HG02970 (cell line): Measurements from ENCODE around the gene FAM114A1.
"Not testable (repeated sequence)": the region's sequence is repeated elsewhere in the genome, so short reads cannot be mapped to it uniquely, and the experiment has no call there.

Source experiments
- ATAC-seq: cut with Tn5 transposase; IDR thresholded peaks from one replicate; pipeline ENCODE4 v1.9.1; 2021; ENCODE audit warnings: mild to moderate bottlenecking, moderate library complexity, moderate number of reproducible peaks; ENCODE audit not compliant: unreplicated experiment, low FRiP score

FAM114A1 gene

DNA sequence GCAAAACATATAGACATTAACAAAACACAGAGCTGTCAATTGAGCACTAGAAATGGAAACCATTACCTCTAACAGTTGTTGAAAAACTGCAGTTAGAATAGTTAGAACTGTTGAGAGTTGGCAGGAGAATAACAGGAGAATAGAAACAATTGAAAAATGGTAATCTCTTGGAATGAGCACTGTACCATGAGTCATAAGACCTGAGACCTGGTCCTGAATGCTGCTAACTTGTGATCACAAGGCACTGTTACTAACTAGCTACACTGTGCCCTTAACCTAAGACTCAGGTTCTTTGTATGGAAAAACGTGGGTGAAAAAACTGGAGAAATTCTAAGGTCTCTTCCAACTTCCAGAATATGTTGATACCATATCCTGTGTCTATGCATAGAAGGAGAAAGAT, 29.3 kb downstream of the FAM114A1 start:
- ATAC-seq, result no peak

DNA sequence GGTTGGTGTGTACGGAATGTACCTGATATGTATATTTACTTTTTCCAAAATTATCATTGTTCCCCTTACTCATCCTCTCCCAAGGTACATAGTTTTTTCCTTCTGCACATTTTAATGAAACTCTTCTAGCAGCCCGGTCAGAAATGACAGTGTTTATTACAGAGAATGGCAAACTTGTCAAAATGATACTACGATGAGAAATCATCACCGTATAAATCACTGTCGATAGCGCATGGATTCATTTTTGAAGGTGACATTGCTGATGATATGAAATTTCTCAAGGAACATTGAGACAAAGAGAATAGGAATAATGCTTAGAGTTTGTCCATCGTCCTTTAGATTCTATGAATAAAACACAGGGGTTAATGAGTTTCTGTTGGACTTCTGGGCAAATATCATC, 30.6 kb downstream of the FAM114A1 start:
- no peak for ATAC-seq

DNA sequence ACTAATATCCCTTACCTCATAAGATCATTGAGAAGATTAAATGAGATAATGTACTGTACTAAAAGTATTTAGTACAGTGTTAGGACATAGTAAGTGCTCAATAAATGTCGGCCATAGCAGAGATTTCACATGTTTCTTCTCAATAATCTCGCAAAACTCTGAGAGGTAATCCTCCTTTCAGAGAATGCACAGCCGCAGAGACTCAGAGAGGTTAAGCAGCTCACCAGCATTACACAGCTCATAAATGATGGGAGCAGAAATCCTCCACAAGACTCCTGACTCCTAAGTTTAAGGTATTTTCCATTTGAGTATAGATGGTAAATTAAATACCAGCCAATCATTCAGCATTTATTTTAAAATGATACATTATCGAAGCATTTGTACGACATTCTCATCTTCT, 34.6 kb downstream of the FAM114A1 start:
- no peak for ATAC-seq

DNA sequence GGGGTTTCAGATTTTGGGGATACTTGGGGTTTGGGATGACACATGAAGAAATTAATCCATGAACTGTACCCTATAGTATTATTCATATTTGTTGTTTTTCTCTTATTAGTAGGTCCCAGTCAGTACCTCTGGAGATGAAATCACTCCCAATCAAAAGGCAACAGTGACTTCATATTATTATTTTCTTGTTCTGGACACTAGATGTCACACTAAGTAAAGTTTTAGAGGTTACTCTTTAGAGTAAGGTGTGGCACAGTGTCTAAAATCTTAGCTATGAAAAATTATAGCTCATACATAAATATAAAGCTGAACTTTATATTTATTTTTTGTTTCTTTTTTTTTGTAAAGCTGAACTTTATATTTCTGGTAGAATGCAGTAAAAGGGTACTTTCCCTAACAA, 35.1 kb downstream of the FAM114A1 start:
- ATAC-seq, result no peak

DNA sequence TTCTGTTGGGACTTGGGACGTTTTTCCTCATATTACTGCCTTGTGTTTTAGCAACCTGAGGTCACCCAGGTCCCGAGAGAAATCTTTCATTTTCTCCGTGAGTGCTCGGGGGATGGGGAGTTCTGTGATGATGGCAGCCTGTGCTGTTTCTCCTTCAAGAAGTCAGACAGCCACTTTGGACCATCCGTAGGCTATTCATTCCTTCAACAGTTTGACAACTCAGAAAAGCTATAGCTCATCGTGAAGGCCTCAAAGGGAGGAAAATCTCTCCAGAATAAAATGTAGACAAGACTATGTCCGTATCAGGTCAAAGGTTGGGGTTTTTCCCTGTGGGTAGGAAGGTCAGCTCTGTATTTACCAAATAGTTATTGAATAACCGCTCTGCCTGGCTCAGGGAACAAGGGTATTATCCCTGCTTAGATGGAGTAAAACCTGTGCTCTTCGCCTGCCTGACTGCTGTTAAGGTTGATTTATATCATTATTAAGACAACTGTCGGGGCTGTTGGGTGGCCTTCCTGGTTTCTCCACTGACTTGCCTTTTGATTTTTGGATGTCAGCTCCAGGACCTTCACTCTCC, 36.6 kb downstream of the FAM114A1 start:
- no peak for ATAC-seq

DNA sequence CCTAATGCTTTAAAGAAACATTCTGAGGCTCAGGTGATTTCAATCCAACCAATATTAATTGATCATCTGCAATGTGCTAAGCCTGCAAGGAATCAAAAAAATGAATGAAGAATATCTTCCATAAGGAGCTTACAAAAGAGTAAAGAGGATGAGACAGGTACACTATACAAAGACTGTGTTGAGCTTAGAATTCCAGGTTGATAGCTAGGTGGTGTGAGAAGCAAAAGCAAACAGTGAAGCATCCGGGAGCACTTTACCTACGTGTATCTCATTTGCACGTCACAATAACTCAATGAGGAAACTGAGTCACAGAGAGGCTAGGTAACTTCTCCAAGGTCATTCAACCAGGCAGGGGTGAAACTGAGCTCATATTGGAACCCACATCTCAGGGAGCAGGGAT, 37.1 kb downstream of the FAM114A1 start:
- ATAC-seq, result no peak

DNA sequence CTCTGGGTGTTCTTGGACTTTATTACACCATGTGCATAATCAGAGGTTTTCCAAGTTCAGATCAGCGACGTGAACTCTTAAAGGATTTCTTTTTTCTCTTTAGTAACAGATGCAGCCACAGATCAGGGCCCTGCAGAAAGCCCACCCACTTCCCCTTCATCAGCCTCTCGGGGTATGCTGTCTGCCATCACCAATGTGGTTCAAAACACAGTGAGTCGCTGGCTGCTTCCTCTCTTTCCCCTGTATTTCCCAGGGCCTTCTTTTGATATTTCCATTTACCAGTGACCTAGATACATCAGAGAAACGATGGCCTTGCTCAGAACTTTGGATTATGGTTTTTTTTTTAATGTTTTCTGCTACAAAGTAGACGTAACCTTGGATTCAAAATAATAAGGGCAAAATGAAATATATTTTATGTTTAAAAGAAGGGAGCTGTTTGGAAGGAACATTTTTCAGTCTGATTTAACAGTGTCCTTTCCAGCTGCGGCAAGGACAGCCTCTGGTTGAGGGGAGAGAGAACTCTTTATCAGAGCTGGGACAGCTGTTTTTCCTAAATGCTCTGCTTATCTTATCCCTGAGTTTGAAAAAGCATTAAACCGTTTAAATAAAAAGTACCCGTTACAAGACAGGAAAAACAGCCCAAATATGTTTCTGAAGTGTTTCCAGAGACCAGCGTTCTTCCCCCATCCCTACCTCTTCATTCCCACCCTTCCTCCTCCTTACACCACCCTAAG, 38.2 kb downstream of the FAM114A1 start:
- no peak for ATAC-seq

DNA sequence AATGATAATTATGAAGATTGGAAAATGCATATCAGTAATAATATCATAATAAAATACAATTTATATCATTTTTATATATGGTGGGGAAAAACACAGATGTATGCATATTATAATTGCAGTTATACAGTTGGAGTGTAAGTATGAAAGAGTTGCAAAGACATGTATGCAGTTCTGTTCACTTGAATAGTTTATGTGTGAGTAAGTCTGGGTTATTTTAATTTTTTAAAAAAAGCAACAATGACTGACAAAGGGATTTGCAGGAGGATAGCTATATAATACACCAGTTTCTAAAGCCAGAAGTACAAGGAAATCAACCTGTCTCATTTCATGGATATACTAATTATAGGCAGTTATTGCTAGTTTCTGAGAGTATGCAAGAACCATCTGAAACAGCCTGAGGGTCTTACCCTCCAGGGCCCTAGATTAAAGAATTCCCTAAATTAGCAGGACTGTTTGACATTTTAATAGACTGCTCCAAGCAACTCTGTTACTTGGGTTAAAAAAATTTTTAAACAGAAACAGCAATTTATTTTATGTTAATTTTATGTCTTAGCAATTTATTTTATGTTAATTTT, 40.2 kb downstream of the FAM114A1 start:
- ATAC-seq, result no peak

DNA sequence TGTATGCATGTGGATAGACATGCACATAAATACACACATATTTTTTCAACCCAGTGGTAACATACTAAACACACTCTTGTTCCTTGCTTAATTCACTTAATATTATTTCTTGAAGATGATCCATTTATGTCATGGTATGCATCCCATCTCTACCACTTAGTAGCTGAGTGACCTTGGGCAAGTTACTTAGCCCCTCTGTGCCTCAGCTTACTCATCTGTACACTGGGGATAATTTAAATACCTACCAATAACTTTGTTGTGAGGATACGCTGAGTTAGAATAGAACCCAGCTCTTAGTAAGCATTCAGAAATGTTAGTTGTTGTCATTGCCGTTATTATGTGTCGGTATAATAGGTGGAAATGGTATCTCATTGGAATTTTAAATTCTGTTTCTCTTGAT, 41.4 kb downstream of the FAM114A1 start:
- no peak for ATAC-seq

DNA sequence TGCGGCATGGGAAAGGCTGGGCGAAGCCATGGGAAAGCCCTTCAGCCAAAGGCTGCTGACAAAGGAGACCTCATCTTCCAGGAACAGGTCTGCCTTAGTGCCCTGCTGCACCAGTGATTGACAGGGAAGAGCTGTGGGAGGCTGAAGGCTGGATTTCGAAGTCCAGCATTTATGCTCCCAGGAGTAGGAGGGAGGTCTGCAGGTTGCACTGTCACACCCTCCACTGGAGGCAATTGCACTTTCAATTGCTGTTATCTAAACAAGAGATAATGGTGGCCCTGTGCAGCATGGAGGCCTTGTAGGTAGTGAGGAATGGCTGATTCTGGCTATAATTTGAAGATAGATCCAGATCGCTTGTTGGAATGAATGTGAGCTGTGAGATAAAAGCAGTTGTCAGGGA, 43.7 kb downstream of the FAM114A1 start:
- no peak for ATAC-seq

DNA sequence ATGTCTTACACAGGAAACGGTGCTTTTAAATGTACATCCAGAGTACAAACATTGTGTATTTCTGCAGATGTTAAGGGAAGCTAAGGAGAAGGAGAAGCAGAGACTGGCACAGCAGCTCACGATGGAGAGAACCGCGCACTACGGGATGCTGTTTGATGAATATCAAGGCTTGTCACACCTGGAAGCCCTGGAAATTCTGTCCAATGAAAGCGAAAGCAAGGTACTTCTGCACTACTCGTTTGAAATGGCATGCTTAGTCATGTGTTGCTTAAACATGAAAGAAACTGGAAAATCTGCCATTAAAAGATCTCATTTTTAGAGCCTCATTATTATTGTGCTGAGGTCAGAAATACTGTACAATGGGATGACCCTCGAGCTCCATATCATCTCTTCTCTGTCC, 47.2 kb downstream of the FAM114A1 start:
- no peak for ATAC-seq

DNA sequence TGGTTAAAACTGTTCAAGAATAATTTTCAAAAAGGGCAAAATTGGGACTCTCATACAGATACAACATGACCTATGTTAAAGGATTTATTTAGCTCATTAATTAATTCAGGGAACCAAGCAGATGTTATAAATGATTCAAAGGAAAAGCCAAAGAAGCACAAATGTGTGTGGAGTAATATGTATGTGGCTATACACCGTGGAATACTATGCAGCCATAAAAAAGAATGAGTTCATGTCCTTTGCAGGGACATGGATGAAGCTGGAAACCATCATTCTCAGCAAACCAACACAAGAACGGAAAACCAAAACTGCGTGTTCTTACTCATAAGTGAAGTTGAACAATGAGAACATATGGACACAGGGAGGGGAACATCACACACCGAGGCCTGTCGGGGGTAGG, 48.7 kb downstream of the FAM114A1 start:
- ATAC-seq, result not testable (repeated sequence)

DNA sequence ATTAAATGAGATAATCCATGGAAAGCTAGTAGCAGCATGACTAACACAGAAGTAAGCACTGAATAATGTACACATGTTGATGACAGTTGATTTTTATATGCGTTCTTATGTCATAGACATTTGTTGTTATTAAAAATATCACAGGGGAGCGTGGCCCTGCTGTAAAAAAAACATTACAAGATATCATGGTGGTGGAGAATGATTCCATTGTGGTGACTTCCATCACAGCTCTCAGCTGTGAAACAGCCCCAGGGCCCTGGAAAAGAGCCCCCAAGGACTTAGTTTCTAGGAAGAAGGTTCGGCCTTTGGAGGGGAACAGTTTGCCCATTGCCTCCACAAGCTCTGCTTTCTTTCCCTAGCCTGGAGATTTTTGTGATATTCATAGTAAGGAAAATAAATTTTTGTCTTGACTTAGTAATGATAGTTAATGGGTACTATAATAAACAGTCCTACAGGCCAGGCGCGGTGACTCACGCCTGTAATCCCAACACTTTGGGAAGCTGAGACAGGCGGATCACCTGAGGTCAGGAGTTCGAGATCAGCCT, 49.9 kb downstream of the FAM114A1 start:
- no peak for ATAC-seq

DNA sequence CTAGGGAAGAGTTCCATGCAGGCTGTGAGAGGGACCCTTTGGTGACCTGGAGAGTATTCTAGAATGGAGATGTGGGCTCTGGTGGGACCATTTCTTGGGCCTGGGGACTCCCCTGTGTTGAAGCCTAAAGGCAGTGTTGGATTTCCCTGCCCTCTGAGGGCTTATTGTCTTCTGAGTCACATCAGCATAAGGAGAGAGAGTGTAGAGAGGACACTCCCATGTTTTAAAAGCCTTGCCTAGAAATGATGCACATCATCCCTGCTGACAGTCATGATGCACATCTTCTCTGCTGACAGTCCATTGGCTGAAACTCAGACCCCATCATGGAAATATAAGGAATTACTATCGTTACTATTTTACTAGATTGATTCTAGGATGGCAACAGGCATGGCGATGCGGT, 51.9 kb downstream of the FAM114A1 start:
- ATAC-seq, result no peak

DNA sequence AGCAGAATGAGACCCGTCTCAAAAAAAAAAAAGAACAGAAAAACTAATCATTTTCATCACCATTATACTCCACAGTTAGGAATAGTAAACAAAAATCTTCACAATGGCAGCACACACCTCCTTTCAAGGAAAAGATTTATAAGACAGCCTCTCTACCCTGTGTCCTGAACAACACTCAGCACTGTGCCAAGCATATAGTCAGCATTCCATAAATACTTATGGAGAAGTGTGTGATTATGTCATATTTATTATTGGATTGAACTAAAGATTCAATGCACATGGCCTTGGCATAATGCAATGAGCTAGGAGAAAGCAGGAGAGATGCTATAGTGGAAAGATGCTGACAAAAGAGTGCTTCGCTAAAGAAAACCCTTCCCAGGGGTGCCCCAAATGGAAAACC, 52.6 kb downstream of the FAM114A1 start:
- no peak for ATAC-seq

DNA sequence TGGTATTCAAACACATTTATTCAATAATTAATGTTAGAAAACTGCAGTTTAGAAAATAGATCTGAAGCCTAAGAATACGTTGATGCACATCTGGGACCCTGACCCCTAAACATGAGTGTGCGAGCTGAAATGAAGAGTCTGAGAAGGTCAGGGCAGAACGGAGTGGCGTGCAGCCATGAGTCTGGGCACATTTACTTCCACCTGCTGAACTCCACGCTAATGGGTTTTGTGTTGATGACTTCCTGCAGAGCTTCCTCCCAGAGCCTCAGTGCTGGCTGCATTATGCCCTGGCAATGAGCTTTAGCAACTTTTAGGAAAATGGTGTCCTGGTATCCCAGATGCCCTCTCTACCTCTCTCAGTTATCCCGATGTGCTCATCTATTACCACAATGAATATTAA, 53.1 kb downstream of the FAM114A1 start:
- no peak for ATAC-seq

DNA sequence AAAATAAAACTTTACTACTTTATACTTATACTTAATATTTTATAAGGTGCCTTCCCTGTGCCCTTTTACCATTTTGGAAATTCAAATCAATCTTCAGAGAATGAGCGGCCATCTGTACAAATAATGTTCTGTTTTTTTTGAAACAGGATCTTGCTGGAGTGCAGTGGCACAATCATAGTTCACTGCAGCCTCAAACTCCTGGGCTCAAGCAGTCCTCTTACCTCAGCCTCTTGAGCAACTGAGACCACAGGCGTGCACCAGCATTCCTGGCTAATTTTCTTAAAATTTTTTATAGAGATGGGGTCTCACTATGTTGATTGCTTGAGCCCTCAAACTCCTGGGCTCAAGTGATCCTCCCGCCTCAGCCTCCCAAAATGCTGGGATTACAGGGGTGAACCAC, 53.5 kb downstream of the FAM114A1 start:
- ATAC-seq, result no peak

DNA sequence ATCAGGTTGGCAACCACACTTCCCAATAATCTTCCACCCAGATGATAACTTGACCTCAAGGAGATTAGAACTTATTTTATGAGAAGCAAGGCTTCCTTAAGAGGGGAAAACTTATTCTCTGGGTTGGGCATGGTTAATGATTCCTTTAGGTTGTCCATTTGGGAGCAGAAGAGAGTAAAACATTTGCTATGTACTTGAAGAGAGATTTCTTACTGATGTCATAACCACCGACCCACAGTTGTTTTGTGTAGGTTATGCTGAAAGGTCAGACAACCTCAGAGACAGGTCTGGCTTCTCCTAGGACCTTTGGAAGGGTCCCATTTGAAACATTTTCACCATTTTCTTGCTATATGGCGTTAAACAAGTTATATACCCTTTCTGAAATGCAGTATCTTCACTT, 56.1 kb downstream of the FAM114A1 start:
- ATAC-seq, result no peak

DNA sequence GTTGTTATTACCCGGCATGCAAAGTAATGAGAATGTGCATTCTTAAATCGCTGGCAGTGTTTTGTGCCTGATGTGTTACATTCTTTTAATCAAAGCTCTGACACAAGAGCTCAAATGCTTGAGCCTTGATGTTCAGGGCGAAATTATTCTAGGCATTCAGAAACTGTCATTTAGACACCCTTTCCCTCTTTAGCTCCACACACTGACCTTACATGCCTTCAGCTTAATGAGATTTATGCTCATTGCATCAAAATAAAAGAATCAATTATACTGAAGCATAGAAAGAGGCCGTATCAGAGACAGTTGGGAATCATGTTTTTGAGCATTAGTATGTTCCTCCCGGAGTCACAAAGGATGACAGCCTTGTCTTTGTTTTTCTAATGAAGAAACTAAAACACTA, 56.7 kb downstream of the FAM114A1 start:
- ATAC-seq, result no peak

DNA sequence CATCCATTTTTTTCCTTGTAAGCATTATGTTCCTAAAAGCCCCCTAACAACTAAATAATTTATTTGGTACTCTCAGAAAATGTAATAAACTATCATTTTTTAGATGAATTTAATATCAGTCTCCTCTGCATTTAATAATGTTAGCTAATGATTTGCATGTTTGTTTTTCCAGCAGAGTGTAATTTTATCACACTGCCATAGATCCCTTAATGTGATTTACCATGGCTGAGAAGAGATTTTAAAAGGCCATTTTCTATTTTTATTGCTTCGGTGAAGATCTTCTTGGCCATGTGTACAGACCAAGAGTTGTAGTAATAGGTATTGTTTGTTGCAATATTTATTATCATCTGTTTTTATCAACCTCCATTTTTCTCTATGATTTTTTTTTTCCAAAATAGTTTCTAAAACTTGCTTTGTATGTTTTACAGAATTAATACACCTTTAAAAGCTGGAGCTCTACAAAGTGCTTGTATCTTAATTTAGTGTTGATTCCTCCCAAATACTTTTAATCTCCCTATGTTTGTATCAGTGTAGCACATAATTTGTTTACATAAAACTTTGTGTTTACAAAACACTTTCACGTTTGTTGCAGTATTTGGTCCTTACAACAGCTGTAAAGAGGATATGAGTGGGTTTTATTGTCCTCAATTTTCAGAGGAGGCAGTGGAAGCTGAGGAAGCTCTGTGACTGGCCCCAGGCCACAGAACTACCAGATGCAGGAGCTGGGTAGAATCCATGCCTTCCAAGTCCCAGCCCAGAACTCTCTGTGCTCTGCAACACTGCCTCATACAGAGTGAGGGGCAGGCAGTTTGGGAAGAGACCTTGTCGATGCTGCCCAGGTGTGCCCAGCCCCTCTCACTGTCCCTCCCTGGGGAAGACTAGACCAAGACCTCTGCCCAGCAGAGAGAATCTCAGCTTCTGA, 58.1 kb downstream of the FAM114A1 start:
- no peak for ATAC-seq

DNA sequence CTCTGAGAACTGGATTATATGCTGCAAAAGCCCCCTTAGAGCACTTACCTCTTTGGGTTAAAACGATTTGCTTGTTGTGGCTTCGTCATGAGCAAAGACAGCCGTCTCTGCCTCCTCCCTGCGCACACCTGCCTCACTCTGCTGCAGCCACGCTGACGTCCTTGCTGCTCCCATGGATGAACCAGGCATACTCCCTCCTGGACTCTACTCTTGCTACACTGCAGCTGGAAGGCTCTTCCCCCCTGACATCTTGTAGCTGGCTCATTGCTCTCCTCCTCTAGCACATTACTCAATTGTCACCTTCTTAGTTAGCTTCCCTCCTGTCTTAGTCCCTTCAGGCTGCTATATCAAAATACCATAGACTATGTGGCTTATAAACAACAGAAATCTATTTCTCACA, 59.3 kb downstream of the FAM114A1 start:
- ATAC-seq, result no peak
